ENCODE measurements around the gene PEF1.

GRCh38 chr1:31669433-31669785 is 24.7 kb upstream of the PEF1 start:
- TF ChIP-seq POLR2AphosphoS5 (IDR thresholded peaks at IDR 0.05), result no peak
- no peak for TF ChIP-seq CTCF (IDR thresholded peaks at IDR 0.05)
- TF ChIP-seq POLR2A (IDR thresholded peaks at IDR 0.05), result no peak
